GM19099 (cell line): ENCODE data around the gene CXCL11.

Experiments used
- POLR2A ChIP-seq: IDR thresholded peaks from 3 replicates; pipeline ENCODE4 v1.6.1; 2011; ENCODE audit warnings: low read depth; ENCODE audit not compliant: insufficient read length; ENCODE audit errors: extremely low read depth

CXCL11 gene

GRCh38 chr4:76011018-76011670, 24.7 kb downstream of the CXCL11 start:
- no peak for TF ChIP-seq POLR2A

GRCh38 chr4:76010576-76010975, 25.3 kb downstream of the CXCL11 start:
- no peak for TF ChIP-seq POLR2A

GRCh38 chr4:76009311-76009710, 26.6 kb downstream of the CXCL11 start:
- TF ChIP-seq POLR2A: no peak

GRCh38 chr4:76007089-76007862, 28.6 kb downstream of the CXCL11 start, which contains the start of gene CXCL9:
CXCL9 (minus strand) TSS chr4:76007509; CDS start chr4:76007449, 60 bp downstream.
- TF ChIP-seq POLR2A: no peak

GRCh38 chr4:76003620-76004019, 32.2 kb downstream of the CXCL11 start:
- no peak for TF ChIP-seq POLR2A

- TF ChIP-seq POLR2A: no peak
Observed at GRCh38 chr4:76003035-76003434, 32.8 kb downstream of the CXCL11 start.

- no peak for TF ChIP-seq POLR2A
Observed at GRCh38 chr4:76002176-76002575, 33.7 kb downstream of the CXCL11 start.

GRCh38 chr4:76001700-76002099, 34.2 kb downstream of the CXCL11 start:
- TF ChIP-seq POLR2A: no peak

GRCh38 chr4:76000279-76000678, 35.6 kb downstream of the CXCL11 start:
- TF ChIP-seq POLR2A: no peak

GRCh38 chr4:75997946-75998345, 37.9 kb downstream of the CXCL11 start:
- TF ChIP-seq POLR2A: no peak

- TF ChIP-seq POLR2A: no peak
Observed at GRCh38 chr4:75997081-75997480, 38.8 kb downstream of the CXCL11 start.

- no peak for TF ChIP-seq POLR2A
Observed at GRCh38 chr4:75995727-75996126, 40.1 kb downstream of the CXCL11 start.

- no peak for TF ChIP-seq POLR2A
Observed at GRCh38 chr4:75992462-75992861, 43.4 kb downstream of the CXCL11 start.

GRCh38 chr4:75989846-75990528, 45.9 kb downstream of the CXCL11 start:
- TF ChIP-seq POLR2A: no peak

GRCh38 chr4:75985116-75985515, 50.8 kb downstream of the CXCL11 start:
- no peak for TF ChIP-seq POLR2A
